ENCODE data around the gene VPS13C. TPM values are rescaled to one million over a fixed set of nuclear protein-coding genes. Genes with fewer than 3 reads are reported as not detected.
A peak's percentile ranks its signal among the peaks of the same experiment; 100 is the strongest.
"Not testable (repeated sequence)": the region's sequence is repeated elsewhere in the genome, so short reads cannot be mapped to it uniquely, and the experiment has no call there.

VPS13C gene
- total RNA-seq, 3 donors from 2014 or later (not counting 1 experiment from before 2014, with no cell fraction given): 155 to 204 (median 164) TPM

DNA sequence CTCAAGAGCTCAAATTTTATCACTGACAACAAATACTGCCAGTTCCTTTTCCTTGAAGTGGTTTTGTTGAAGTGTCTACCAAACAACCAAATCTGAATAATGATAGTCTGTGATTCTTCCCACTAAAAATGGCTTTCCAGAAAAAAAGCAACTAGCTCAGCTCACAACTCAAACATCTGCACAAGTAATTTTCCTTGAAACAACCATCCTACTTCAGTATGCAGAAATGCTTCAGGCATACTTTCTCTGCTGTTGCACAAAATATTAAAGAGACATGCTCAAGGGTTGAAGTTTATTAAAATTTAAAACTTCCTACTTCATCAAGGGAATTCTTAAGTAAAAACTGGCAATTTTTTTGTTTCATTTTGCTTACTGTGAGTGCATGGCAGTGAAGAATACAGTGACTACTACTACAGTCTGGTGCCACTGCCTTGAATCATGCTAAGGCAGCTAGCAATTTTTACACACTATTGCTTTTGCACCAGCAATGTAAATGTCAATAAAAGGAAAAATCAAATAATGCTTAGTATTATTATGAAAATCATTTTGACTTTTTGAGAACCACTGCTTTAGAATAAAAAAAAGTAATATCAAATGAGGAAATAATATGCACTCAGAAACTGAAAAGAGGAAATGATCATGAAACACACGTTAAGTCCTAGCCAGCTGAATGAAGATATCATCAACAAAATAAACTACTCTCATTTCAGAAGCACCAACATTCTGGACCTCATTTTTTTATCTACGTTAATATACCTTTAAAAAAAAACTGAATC, 33.6 kb downstream of the VPS13C start:
- 100% methylated on average over 2 of the region's 2 CpGs for WGBS (ENCODE audit: insufficient coverage)
- no peak for ATAC-seq
- H3K4me3 ChIP-seq (ENCODE audit: low read length): no peak overlapping the region
- peak overlapping the region in 1 of 2 donors; percentile 10 for H3K27ac Mint-ChIP-seq
- no peaks in the 10 kb centered on the region for H3K27me3 ChIP-seq (ENCODE audit: control insufficient read depth, insufficient read depth, low read length)
- intact Hi-C loops (cut with micrococcal nuclease): loop anchor here (10.0 kb wide), 1 partner anchor 48 kb away; no protein-coding TSS in a partner anchor
- H3K27me3 Mint-ChIP-seq (ENCODE audit: low read depth in 2 of 2): no peaks in the 10 kb centered on the region
- TF ChIP-seq, protein P1, sequence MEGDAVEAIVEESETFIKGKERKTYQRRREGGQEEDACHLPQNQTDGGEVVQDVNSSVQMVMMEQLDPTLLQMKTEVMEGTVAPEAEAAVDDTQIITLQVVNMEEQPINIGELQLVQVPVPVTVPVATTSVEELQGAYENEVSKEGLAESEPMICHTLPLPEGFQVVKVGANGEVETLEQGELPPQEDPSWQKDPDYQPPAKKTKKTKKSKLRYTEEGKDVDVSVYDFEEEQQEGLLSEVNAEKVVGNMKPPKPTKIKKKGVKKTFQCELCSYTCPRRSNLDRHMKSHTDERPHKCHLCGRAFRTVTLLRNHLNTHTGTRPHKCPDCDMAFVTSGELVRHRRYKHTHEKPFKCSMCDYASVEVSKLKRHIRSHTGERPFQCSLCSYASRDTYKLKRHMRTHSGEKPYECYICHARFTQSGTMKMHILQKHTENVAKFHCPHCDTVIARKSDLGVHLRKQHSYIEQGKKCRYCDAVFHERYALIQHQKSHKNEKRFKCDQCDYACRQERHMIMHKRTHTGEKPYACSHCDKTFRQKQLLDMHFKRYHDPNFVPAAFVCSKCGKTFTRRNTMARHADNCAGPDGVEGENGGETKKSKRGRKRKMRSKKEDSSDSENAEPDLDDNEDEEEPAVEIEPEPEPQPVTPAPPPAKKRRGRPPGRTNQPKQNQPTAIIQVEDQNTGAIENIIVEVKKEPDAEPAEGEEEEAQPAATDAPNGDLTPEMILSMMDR (IDR thresholded peaks at IDR 0.05): no peak
- no peaks in the 10 kb centered on the region for H3K9me3 Mint-ChIP-seq
- no peaks in the 10 kb centered on the region for H3K36me3 Mint-ChIP-seq
- no peak overlapping the region for H3K4me3 Mint-ChIP-seq
- peaks cover 0 to 7% of the 10 kb centered on the region in 2 donors for H3K4me1 Mint-ChIP-seq
- H3K4me1 ChIP-seq (ENCODE audit: control insufficient read depth, insufficient read depth, low read length): no peaks in the 10 kb centered on the region
- H3K9me3 ChIP-seq (ENCODE audit: control insufficient read depth, insufficient read depth, low read length): no peaks in the 10 kb centered on the region
- no peak for DNase-seq
- peaks cover 51% of the 10 kb centered on the region for H3K36me3 ChIP-seq (ENCODE audit: control insufficient read depth, insufficient read depth, low read length)
- no peak overlapping the region for H3K27ac ChIP-seq (ENCODE audit: low read length)

DNA sequence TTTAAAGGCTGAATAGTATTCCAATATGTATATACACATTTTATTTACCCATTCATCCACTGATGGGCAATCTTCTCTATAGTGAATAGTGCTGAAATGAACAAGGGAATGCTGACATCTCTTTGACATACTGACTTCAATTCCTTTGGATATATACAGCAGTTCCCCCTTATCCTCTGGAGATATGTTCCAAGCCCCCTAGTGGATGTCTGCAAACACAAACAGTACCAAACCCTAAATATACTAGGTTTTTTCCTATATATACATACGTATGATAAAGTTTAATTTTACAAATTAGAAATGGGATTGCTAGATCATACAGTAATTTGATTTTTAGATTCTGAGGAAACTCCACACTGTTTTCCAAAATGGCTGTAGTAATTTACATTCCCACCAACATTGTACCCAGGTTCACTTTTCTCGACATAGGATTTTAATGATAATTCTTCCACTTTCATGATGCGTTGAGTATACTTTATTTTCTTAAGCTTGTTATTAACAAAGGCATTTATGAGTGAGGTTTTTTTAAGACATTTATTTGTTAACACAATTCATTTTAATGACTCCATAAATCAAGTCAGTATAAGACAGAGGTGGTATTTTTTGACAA, 38.2 kb downstream of the VPS13C start:
- Histone ChIP-seq H3K9me3 (ENCODE audit: control insufficient read depth, insufficient read depth, low read length) (no peaks in the 10 kb centered on the region), H3K27me3 (ENCODE audit: control insufficient read depth, insufficient read depth, low read length) (no peaks in the 10 kb centered on the region), H3K4me1 (ENCODE audit: control insufficient read depth, insufficient read depth, low read length) (no peaks in the 10 kb centered on the region), H3K36me3 (ENCODE audit: control insufficient read depth, insufficient read depth, low read length) (peaks cover 42% of the 10 kb centered on the region), H3K4me3 (ENCODE audit: low read length) (no peak overlapping the region), H3K27ac (ENCODE audit: low read length) (no peak overlapping the region)
- DNase-seq (no peak), ATAC-seq (no peak)
- H3K9me3 Mint-ChIP-seq: no peaks in the 10 kb centered on the region
- H3K27me3 Mint-ChIP-seq (ENCODE audit: low read depth in 2 of 2): no peaks in the 10 kb centered on the region
- H3K4me3 Mint-ChIP-seq: no peak overlapping the region
- peaks cover 0 to 7% of the 10 kb centered on the region in 2 donors for H3K4me1 Mint-ChIP-seq
- H3K27ac Mint-ChIP-seq: no peak overlapping the region
- intact Hi-C loops (cut with micrococcal nuclease): loop anchor here (10.0 kb wide), 1 partner anchor 53 kb away; no protein-coding TSS in a partner anchor
- WGBS (ENCODE audit: insufficient coverage): no CpG with 5 or more reads among the region's 3 CpGs
- H3K36me3 Mint-ChIP-seq: peaks cover 18% of the 10 kb centered on the region
- TF ChIP-seq, protein P1 (IDR thresholded peaks at IDR 0.05): peak; percentile 17

DNA sequence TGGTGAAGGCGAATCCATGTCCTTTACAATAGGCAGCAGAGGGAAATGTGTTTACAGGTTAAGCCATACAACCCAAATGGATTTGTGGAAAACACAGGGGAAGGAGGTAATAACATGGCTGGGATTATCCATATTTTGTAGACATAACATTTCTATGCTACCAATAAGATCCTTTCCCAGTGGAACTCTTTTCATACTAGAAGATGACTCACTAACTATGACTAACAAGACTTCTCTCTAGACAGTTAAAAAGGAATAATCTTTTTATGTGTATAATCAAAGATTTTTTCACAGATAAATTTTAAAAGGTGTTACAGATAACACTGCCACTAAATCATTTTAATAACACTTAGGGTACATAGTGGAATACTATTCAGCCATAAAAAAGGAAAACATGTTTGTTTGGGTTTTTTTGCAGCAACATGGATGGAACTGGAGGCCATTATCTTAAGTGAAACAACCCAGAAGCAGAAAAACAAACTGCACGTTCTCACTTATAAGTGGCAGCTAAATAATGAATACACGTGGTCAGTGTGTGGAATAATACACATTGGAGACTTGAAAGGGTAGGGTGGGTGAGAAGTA, 39.6 kb downstream of the VPS13C start:
- WGBS (ENCODE audit: insufficient coverage): 100% methylated on average over 3 of the region's 3 CpGs
- no peaks in the 10 kb centered on the region for H3K9me3 ChIP-seq (ENCODE audit: control insufficient read depth, insufficient read depth, low read length)
- H3K36me3 Mint-ChIP-seq: peaks cover 18% of the 10 kb centered on the region

DNA sequence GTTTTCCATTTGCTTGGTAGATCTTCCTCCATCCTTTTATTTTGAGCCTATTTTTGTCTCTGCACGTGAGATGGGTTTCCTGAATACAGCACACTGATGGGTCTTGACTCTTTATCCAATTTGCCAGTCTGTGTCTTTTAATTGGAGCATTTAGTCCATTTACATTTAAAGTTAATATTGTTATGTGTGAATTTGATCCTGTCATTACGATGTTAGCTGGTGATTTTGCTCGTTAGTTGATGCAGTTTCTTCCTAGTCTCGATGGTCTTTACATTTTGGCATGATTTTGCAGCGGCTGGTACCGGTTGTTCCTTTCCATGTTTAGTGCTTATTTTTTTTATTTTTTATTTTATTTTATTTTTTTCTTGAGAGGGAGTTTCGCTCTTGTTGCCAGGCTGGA, 54.9 kb downstream of the VPS13C start:
- H3K4me1 Mint-ChIP-seq; H3K9me3 ChIP-seq (ENCODE audit: control insufficient read depth, insufficient read depth, low read length); H3K36me3 Mint-ChIP-seq; intact Hi-C loops (cut with micrococcal nuclease); ATAC-seq; H3K27ac Mint-ChIP-seq; H3K4me3 ChIP-seq (ENCODE audit: low read length); H3K4me1 ChIP-seq (ENCODE audit: control insufficient read depth, insufficient read depth, low read length); H3K9me3 Mint-ChIP-seq; H3K4me3 Mint-ChIP-seq; DNase-seq; H3K27me3 ChIP-seq (ENCODE audit: control insufficient read depth, insufficient read depth, low read length); H3K27me3 Mint-ChIP-seq (ENCODE audit: low read depth in 2 of 2); H3K27ac ChIP-seq (ENCODE audit: low read length): not testable (repeated sequence)
- H3K36me3 ChIP-seq (ENCODE audit: control insufficient read depth, insufficient read depth, low read length): peaks cover 29% of the 10 kb centered on the region
- WGBS (ENCODE audit: insufficient coverage): 100% methylated on average over 1 of the region's 7 CpGs

More for the DNA sequence above, 39.6 kb downstream of the VPS13C start:
- ATAC-seq: no peak
- Mint-ChIP-seq H3K4me1 (peaks cover 0 to 7% of the 10 kb centered on the region in 2 donors), H3K27me3 (ENCODE audit: low read depth in 2 of 2) (no peaks in the 10 kb centered on the region), H3K27ac (peak overlapping the region in 1 of 2 donors; percentile 45), H3K4me3 (no peak overlapping the region), H3K9me3 (peaks cover 0 to 2% of the 10 kb centered on the region in 2 donors)
- Histone ChIP-seq H3K27ac (ENCODE audit: low read length) (no peak overlapping the region), H3K36me3 (ENCODE audit: control insufficient read depth, insufficient read depth, low read length) (peaks cover 37% of the 10 kb centered on the region), H3K4me3 (ENCODE audit: low read length) (no peak overlapping the region), H3K4me1 (ENCODE audit: control insufficient read depth, insufficient read depth, low read length) (no peaks in the 10 kb centered on the region), H3K27me3 (ENCODE audit: control insufficient read depth, insufficient read depth, low read length) (no peaks in the 10 kb centered on the region)
- intact Hi-C loops (cut with micrococcal nuclease): loop anchor here (10.0 kb wide), 1 partner anchor 54 kb away; no protein-coding TSS in a partner anchor
- TF ChIP-seq, protein P1 (IDR thresholded peaks at IDR 0.05): no peak
- no peak for DNase-seq
